ENCODE measurements around the gene EMCN. TPM values are rescaled to one million over a fixed set of nuclear protein-coding genes. Genes with fewer than 3 reads are reported as not detected.

Gene EMCN
- total RNA-seq, 1 donor from 2014 or later = not detected

- Mint-ChIP-seq H3K27ac (ENCODE audit: unreplicated experiment) (no peak overlapping the region), H3K9me3 (ENCODE audit: low read depth) (peaks cover 5% of the 10 kb centered on the region), H3K27me3 (ENCODE audit: low read depth) (peaks cover 6% of the 10 kb centered on the region), H3K36me3 (ENCODE audit: low read depth) (peaks cover 3% of the 10 kb centered on the region), H3K4me3 (ENCODE audit: unreplicated experiment) (no peak overlapping the region), H3K4me1 (ENCODE audit: low read depth) (no peaks in the 10 kb centered on the region)
- no peak for DNase-seq (ENCODE audit: low spot score)
- TF ChIP-seq CTCF (IDR thresholded peaks at IDR 0.05) = no peak
Observed at GRCh38 chr4:100450449-100450848, 67.4 kb downstream of the EMCN start.

- H3K4me3 Mint-ChIP-seq (ENCODE audit: unreplicated experiment) = no peak overlapping the region
- peaks cover 7% of the 10 kb centered on the region for H3K4me1 Mint-ChIP-seq (ENCODE audit: low read depth)
- no peak for TF ChIP-seq CTCF (IDR thresholded peaks at IDR 0.05)
- H3K36me3 Mint-ChIP-seq (ENCODE audit: low read depth) = no peaks in the 10 kb centered on the region
- H3K27ac Mint-ChIP-seq (ENCODE audit: unreplicated experiment) = no peak overlapping the region
- H3K27me3 Mint-ChIP-seq (ENCODE audit: low read depth) = no peaks in the 10 kb centered on the region
- peaks cover 17% of the 10 kb centered on the region for H3K9me3 Mint-ChIP-seq (ENCODE audit: low read depth)
- DNase-seq (ENCODE audit: low spot score) = no peak
Observed at GRCh38 chr4:100431416-100431815, 86.4 kb downstream of the EMCN start.

- H3K4me3 Mint-ChIP-seq (ENCODE audit: unreplicated experiment) = no peak overlapping the region
- H3K27ac Mint-ChIP-seq (ENCODE audit: unreplicated experiment) = no peak overlapping the region
- H3K4me1 Mint-ChIP-seq (ENCODE audit: low read depth) = peaks cover 13% of the 10 kb centered on the region
- H3K27me3 Mint-ChIP-seq (ENCODE audit: low read depth) = no peaks in the 10 kb centered on the region
- no peaks in the 10 kb centered on the region for H3K36me3 Mint-ChIP-seq (ENCODE audit: low read depth)
- TF ChIP-seq CTCF (IDR thresholded peaks at IDR 0.05) = no peak
- peaks cover 13% of the 10 kb centered on the region for H3K9me3 Mint-ChIP-seq (ENCODE audit: low read depth)
- no peak for DNase-seq (ENCODE audit: low spot score)
Observed at GRCh38 chr4:100430451-100430850, 87.4 kb downstream of the EMCN start.

- H3K4me3 Mint-ChIP-seq (ENCODE audit: unreplicated experiment) = no peak overlapping the region
- no peak for DNase-seq (ENCODE audit: low spot score)
- H3K27me3 Mint-ChIP-seq (ENCODE audit: low read depth) = no peaks in the 10 kb centered on the region
- H3K36me3 Mint-ChIP-seq (ENCODE audit: low read depth) = no peaks in the 10 kb centered on the region
- H3K4me1 Mint-ChIP-seq (ENCODE audit: low read depth) = peaks cover 20% of the 10 kb centered on the region
- no peak overlapping the region for H3K27ac Mint-ChIP-seq (ENCODE audit: unreplicated experiment)
- TF ChIP-seq CTCF (IDR thresholded peaks at IDR 0.05) = no peak
- H3K9me3 Mint-ChIP-seq (ENCODE audit: low read depth) = peaks cover 9% of the 10 kb centered on the region
Observed at GRCh38 chr4:100429616-100430015, 88.2 kb downstream of the EMCN start.

- Mint-ChIP-seq H3K9me3 (ENCODE audit: low read depth) (peaks cover 9% of the 10 kb centered on the region), H3K27ac (ENCODE audit: unreplicated experiment) (peak overlapping the region; percentile 52), H3K27me3 (ENCODE audit: low read depth) (no peaks in the 10 kb centered on the region), H3K36me3 (ENCODE audit: low read depth) (no peaks in the 10 kb centered on the region), H3K4me3 (ENCODE audit: unreplicated experiment) (no peak overlapping the region), H3K4me1 (ENCODE audit: low read depth) (peaks cover 27% of the 10 kb centered on the region)
- TF ChIP-seq CTCF (IDR thresholded peaks at IDR 0.05) = no peak
- no peak for DNase-seq (ENCODE audit: low spot score)
Observed at GRCh38 chr4:100428051-100428450, 89.8 kb downstream of the EMCN start.

All from chondrocyte (in vitro differentiated cells).